Breast epithelium (tissue), 4 donors: ENCODE results near the gene CCDC33. TPM values are rescaled to one million over a fixed set of nuclear protein-coding genes. Genes with fewer than 3 reads are reported as not detected.

Source experiments
- DNase-seq, 2 donors: peaks; one replicate each; pipeline ENCODE4 v3.0.0-alpha.2; 2019; ENCODE audit warnings: low spot score in 2 of 2
- H3K27ac ChIP-seq, 2 donors: fragments of 200-600 bp; sonication (generic) in 1 of 2; one replicate each; pipeline ENCODE4 v1.5.1; 2016 to 2019; ENCODE audit warnings: mild to moderate bottlenecking in 1 of 2
- H3K27me3 ChIP-seq, 2 donors: fragments of 200-600 bp; sonication (generic) in 1 of 2; one replicate each; pipeline versions ENCODE4 v1.5.1 to v1.6.0; 2017 to 2019; ENCODE audit warnings: control low read depth in 1 of 2, mild to moderate bottlenecking in 1 of 2
- H3K36me3 ChIP-seq: fragments of 200-600 bp; one replicate; pipeline ENCODE4 v1.5.1; 2019
- H3K4me1 ChIP-seq, 2 donors: fragments of 200-600 bp; sonication (generic); one replicate each; pipeline ENCODE4 v1.5.1; 2016 to 2019; ENCODE audit warnings: control low read depth in 1 of 2
- H3K4me3 ChIP-seq, 3 donors: fragments of 200-600 bp; sonication (generic); 1 replicate in 2 of 3; 2 replicates in 1 of 3; pipeline ENCODE4 v1.5.1; 2016 to 2019; ENCODE audit warnings: mild to moderate bottlenecking in 3 of 3, moderate library complexity in 2 of 3
- H3K9me3 ChIP-seq, 2 donors: fragments of 200-600 bp; sonication (generic) in 1 of 2; one replicate each; pipeline ENCODE4 v1.5.1; 2016 to 2019; ENCODE audit warnings: control low read depth in 1 of 2
- POLR2A ChIP-seq: fragments of 450-650 bp; IDR thresholded peaks from one replicate; pipeline ENCODE4 v1.6.1; 2016; ENCODE audit warnings: antibody characterized with exemption, mild to moderate bottlenecking, moderate library complexity
- POLR2AphosphoS5 ChIP-seq, 3 donors: sonication (generic); formaldehyde crosslinking; IDR thresholded peaks; one replicate each; pipeline ENCODE4 v1.6.1; 2017; ENCODE audit warnings: antibody characterized with exemption in 3 of 3
- intact Hi-C: fragments of 100-400 bp; cut with DNase I; formaldehyde crosslinking; loops from one replicate; pipeline ENCODE4 v1.15.1; 2023; ENCODE audit warnings: low total_unique reads
- total RNA-seq, 3 donors: library from RNA; depleted of rRNA; stranded (reverse); fragments of >200 nt; gene quantifications; one replicate each; pipeline ENCODE4 v1.1.0, GENCODE V29; 2016
- TF ChIP-seq, protein P1 (sequence below), 3 donors: fragments of 450-650 bp; IDR thresholded peaks; one replicate each; pipeline ENCODE4 v1.5.1; 2016 to 2017; ENCODE audit warnings: antibody characterized with exemption in 3 of 3, mild to moderate bottlenecking in 3 of 3, moderate library complexity in 3 of 3

The CCDC33 gene
- total RNA-seq, 3 donors from 2014 or later = 0.33 TPM; not detected in 2

- no peak for DNase-seq
- no peaks in the 10 kb centered on the region for H3K9me3 ChIP-seq
- no peak for TF ChIP-seq POLR2AphosphoS5 (IDR thresholded peaks at IDR 0.05)
- TF ChIP-seq POLR2A = no peak
- TF ChIP-seq, protein P1, sequence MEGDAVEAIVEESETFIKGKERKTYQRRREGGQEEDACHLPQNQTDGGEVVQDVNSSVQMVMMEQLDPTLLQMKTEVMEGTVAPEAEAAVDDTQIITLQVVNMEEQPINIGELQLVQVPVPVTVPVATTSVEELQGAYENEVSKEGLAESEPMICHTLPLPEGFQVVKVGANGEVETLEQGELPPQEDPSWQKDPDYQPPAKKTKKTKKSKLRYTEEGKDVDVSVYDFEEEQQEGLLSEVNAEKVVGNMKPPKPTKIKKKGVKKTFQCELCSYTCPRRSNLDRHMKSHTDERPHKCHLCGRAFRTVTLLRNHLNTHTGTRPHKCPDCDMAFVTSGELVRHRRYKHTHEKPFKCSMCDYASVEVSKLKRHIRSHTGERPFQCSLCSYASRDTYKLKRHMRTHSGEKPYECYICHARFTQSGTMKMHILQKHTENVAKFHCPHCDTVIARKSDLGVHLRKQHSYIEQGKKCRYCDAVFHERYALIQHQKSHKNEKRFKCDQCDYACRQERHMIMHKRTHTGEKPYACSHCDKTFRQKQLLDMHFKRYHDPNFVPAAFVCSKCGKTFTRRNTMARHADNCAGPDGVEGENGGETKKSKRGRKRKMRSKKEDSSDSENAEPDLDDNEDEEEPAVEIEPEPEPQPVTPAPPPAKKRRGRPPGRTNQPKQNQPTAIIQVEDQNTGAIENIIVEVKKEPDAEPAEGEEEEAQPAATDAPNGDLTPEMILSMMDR (IDR thresholded peaks at IDR 0.05) = no peak
- no peak overlapping the region for H3K4me3 ChIP-seq
- H3K36me3 ChIP-seq = no peaks in the 10 kb centered on the region
- H3K27ac ChIP-seq = no peak overlapping the region
- H3K4me1 ChIP-seq = peaks cover 0 to 5% of the 10 kb centered on the region in 2 donors
- no peaks in the 10 kb centered on the region for H3K27me3 ChIP-seq
- intact Hi-C loops = no loop called here
Observed at GRCh38 chr15:74194572-74195559, 41.3 kb upstream of the CCDC33 start.

DNA sequence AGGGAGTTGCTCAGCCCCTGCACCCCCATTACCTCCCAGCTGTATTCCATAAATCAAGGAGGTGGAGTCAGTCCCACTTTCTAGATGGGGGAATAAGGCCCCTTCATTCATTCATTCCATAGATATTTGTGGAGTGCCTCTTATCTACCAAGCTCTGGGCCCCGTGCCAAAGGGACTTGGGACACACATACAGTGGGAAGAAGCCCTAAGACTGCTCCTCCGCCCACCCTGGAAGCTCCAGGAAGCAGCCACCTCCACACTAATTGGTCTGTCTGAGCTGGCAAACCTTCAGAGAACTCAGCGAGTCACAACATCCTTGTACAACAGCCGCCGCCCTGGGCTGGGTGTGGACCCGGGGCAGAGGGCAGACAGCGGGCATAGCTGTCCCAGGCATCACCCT, 40.0 kb upstream of the CCDC33 start:
- no peak for TF ChIP-seq POLR2AphosphoS5 (IDR thresholded peaks at IDR 0.05)
- TF ChIP-seq POLR2A = no peak
- TF ChIP-seq, protein P1 (IDR thresholded peaks at IDR 0.05) = no peak
- Histone ChIP-seq H3K4me3 (no peak overlapping the region), H3K36me3 (no peaks in the 10 kb centered on the region), H3K4me1 (peaks cover 0 to 14% of the 10 kb centered on the region in 2 donors), H3K9me3 (no peaks in the 10 kb centered on the region), H3K27me3 (no peaks in the 10 kb centered on the region), H3K27ac (no peak overlapping the region)
- DNase-seq = no peak
- intact Hi-C loops = no loop called here

- Histone ChIP-seq H3K36me3 (no peaks in the 10 kb centered on the region), H3K9me3 (no peaks in the 10 kb centered on the region), H3K27ac (no peak overlapping the region), H3K4me1 (peaks cover 1 to 14% of the 10 kb centered on the region in 2 donors), H3K27me3 (no peaks in the 10 kb centered on the region), H3K4me3 (no peak overlapping the region)
- DNase-seq = no peak
- intact Hi-C loops = no loop called here
- TF ChIP-seq, protein P1 (IDR thresholded peaks at IDR 0.05) = no peak
- TF ChIP-seq POLR2A = no peak
- no peak for TF ChIP-seq POLR2AphosphoS5 (IDR thresholded peaks at IDR 0.05)
Observed at GRCh38 chr15:74197176-74197965, 38.8 kb upstream of the CCDC33 start.

- intact Hi-C loops = no loop called here
- TF ChIP-seq POLR2AphosphoS5 (IDR thresholded peaks at IDR 0.05) (no peak), POLR2A (no peak)
- TF ChIP-seq, protein P1 (IDR thresholded peaks at IDR 0.05) = no peak
- Histone ChIP-seq H3K27me3 (no peaks in the 10 kb centered on the region), H3K4me3 (no peak overlapping the region), H3K9me3 (no peaks in the 10 kb centered on the region), H3K36me3 (no peaks in the 10 kb centered on the region), H3K4me1 (peaks cover 6 to 14% of the 10 kb centered on the region in 2 donors), H3K27ac (peak overlapping the region in 1 of 2 donors; percentile 55)
- no peak for DNase-seq
Observed at GRCh38 chr15:74199297-74199652, 36.9 kb upstream of the CCDC33 start.
